ENCODE measurements around the gene NEK6.

NEK6 gene

GRCh38 chr9:124386201-124386600, 128.5 kb downstream of the NEK6 start:
- DNase-seq, result no peak

GRCh38 chr9:124388275-124389048, 130.7 kb downstream of the NEK6 start:
- DNase-seq, result no peak

GRCh38 chr9:124389146-124389939, 131.6 kb downstream of the NEK6 start:
- no peak for DNase-seq

- DNase-seq, result no peak
Observed at GRCh38 chr9:124390794-124391658, 133.3 kb downstream of the NEK6 start.

GRCh38 chr9:124392254-124392870, 134.6 kb downstream of the NEK6 start:
- peak in 1 of 2 donors; percentile 40 for DNase-seq

GRCh38 chr9:124392871-124393460, 135.2 kb downstream of the NEK6 start:
- no peak for DNase-seq

GRCh38 chr9:124394167-124394566, 136.4 kb downstream of the NEK6 start:
- DNase-seq, result no peak

GRCh38 chr9:124394596-124394995, 136.8 kb downstream of the NEK6 start:
- DNase-seq, result peak in 1 of 2 donors; percentile 10

GRCh38 chr9:124395826-124396225, 138.1 kb downstream of the NEK6 start:
- no peak for DNase-seq

- no peak for DNase-seq
Observed at GRCh38 chr9:124398191-124398935, 140.6 kb downstream of the NEK6 start.

GRCh38 chr9:124399323-124399967, 141.7 kb downstream of the NEK6 start:
- no peak for DNase-seq

- DNase-seq, result no peak
Observed at GRCh38 chr9:124399968-124400940, 142.5 kb downstream of the NEK6 start.
